ENCODE data around the gene OR12D2.

DNA sequence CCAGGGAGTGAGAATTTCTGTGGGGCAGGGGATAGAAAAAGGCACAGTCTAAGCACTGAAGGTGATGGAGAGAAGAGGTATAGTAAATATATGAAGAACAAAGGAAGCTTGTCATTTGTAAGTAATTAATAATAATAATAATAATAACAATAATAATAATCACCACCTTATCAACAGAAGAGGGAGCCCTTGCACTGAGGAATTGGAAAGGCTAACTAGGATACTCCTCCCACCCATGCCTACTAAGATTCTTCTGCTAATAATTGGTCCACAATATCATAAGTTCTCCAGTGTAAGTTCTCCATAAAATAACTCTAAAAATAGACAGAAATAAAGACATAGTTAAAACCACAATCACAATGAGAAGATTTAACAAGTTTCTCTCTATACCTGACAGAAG, 19.4 kb upstream of the OR12D2 start:
- TF ChIP-seq EZH2 (IDR thresholded peaks at IDR 0.05; ENCODE audit: insufficient read depth, poor library complexity, severe bottlenecking) (no peak), EZH2phosphoT487 (IDR thresholded peaks at IDR 0.05; ENCODE audit: insufficient read depth, low read depth) (no peak)
